GM12872 (cell line): ENCODE results near the gene ARHGAP32.

ENCODE experiments used
- TF ChIP-seq, protein P1 (sequence below): IDR thresholded peaks from 3 replicates; pipeline ENCODE4 v1.5.1; 2011; ENCODE audit warnings: low read depth, mild to moderate bottlenecking, low read length, moderate library complexity; ENCODE audit not compliant: insufficient read depth

Gene ARHGAP32

DNA sequence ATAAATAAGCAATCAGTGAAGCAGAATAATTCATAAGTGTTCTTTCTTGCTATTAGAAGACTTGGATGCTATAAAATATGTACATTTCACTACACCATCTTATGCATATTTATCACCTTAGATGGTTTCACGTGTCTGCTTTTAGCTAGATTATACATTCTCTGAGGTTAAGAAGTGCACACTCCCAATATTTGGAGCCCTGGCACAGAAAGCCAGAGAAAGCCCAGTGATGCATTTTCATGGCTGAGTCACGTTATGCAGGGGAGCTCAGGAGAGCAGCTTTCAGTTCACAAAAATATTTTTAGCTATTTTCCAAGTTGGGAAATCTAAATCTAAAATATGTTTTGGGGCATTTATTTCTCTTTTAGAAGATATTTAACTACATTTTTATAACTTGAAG is 244.4 kb downstream of the ARHGAP32 start:
- TF ChIP-seq, protein P1, sequence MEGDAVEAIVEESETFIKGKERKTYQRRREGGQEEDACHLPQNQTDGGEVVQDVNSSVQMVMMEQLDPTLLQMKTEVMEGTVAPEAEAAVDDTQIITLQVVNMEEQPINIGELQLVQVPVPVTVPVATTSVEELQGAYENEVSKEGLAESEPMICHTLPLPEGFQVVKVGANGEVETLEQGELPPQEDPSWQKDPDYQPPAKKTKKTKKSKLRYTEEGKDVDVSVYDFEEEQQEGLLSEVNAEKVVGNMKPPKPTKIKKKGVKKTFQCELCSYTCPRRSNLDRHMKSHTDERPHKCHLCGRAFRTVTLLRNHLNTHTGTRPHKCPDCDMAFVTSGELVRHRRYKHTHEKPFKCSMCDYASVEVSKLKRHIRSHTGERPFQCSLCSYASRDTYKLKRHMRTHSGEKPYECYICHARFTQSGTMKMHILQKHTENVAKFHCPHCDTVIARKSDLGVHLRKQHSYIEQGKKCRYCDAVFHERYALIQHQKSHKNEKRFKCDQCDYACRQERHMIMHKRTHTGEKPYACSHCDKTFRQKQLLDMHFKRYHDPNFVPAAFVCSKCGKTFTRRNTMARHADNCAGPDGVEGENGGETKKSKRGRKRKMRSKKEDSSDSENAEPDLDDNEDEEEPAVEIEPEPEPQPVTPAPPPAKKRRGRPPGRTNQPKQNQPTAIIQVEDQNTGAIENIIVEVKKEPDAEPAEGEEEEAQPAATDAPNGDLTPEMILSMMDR, result no peak

DNA sequence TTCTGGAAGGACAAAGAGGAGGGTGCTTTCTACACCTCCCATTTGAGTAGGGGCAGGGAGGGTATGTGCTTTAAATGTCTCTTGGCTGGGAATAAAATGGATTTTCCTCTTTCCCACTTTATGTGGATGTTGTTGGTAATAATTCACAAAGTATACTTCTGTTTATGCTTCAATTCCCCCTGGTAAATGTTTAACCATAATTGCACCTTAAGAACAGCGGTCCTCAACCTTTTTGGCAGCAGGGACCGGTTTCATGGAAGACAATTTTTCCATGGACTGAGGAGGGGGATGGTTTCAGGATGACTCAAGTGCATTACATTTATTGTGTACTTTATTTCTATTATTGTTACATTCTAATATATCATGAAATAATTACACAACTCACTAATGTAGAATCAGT is 245.5 kb downstream of the ARHGAP32 start:
- TF ChIP-seq, protein P1, result no peak

DNA sequence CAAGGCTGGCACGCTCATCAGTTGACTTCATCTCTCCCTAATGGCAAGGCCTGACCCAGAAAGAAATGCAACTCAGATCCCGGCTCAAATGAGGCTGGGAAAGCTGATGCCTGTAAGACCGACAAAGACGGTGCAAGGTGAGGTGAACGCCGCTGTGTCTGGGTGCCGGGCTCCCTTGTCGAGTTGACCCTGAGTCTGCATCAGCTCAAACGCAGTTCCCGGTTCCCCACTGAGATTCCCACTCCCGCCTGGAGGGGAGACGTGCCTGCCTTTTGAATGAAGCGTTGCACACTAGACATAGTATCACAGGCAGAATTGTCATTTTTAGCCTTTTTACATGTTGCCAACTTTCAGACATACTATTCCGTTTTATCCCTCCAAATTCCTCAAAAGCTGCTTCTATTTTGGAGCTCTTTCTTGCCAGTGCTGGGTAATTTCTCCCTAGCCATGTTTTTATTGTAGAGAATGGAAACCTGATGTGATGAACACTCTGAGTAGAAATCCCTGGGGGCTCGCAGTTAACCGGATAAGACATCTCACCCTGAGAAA is 248.6 kb downstream of the ARHGAP32 start:
- TF ChIP-seq, protein P1, result no peak

DNA sequence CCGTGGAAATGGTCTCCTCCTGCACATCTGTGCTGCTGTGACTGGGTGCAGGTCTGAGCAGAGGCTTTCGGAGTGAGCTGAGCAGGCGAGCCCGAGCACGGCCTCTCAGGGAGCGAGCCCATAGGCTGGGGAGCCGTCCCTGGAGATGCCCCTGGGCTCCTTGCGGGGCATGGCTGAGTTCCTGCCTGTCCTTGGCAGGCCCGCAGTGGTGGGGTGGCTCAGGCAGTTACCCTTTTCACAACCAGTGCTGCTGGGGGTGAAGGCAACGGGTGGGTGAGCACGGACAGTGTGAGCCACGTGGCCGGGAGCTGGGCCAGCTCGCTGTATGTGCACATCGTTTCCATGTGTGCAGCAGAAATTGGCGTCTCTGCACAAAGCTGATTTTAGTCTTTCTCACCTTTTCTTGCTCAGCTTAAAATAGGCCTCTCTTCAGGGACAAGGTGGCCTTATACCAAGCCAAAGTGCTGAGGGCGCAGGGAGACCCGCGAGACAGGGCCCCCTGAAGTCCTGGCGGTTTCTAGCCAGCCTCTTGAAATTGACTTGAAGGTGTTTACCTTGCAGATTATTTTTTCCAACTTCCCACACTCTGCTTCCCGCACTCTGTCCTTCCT is 249.2 kb downstream of the ARHGAP32 start, which contains the start of gene TP53AIP1:
TSS of gene TP53AIP1 (minus strand) at position 55 of the 611 bp plus-strand sequence. CDS start 5,053 bp downstream, outside the sequence.
- TF ChIP-seq, protein P1, result no peak

DNA sequence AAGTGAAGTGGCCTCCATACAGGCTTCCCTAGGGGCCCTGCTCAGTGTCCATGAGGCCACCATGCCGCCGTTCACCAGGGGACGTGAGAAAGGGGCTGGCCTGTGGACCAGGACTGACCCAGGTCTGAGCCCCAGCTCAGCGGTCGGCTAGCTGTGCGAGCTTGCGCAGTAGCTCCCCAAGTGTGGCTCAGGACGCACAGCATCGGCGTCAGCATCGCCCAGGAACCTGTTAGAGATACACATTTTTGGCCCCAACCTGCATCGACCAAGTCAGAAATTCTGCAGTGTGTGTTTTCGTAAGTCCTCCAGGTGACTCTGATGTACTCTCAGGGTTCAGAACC is 249.9 kb downstream of the ARHGAP32 start:
- TF ChIP-seq, protein P1, result no peak

DNA sequence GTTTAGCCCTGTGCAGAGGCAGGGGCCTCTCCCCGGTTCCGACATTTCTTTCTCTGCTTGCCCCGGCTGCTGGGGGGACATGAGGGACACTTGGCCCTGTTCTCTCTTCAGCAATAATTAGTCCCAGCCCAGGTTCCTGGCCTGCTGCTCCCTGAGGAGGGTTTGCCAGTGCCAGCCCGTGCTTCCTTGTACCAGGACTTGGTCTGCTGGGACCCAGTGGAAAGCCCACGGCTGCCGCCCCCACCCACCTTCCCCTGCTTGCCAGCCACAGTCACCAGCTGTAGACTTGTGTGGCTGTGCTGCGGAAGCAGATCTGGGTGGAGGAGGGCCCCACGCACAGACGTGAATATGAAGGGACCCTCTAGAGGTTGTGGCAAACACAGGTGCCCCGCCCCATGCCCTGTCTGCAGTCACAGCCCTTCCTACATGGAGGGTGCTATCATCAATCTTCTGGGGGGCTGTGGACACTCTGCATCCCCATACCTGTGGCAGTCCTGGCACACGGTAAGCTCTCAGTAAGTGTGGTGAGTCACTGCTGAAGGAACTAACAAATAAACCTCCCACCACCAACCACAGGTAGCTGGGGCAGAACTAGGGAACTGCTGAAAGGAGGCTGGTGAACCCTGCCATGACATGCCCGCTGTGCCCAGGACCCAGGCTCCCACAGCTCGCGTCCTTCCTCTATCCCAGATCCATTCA is 250.4 kb downstream of the ARHGAP32 start:
- TF ChIP-seq, protein P1, result no peak

DNA sequence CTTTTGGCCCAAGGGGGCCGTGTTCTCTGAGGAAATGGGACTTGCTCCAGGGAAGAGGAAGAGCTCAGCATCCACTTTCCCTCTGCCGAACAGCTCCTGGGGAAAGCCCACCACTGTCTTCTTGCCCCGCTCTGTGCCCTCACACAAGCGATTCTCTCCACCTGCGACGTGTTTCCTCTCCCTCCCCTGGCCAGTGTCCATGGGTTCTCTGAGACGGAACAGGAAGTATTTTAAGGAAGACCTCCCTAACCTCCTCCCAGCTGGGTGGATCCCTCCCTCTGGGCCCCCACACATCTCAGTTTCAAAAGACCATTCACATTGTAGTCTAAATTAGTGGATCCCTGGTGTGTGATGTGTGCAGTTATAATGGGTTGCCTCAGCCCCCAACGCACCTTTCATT is 251.0 kb downstream of the ARHGAP32 start:
- TF ChIP-seq, protein P1, result no peak
